ENCODE results near the gene CDH15.

CDH15 gene

GRCh38 chr16:89174055-89174827, 2.7 kb downstream of the CDH15 start:
- H3K27ac ChIP-seq (ENCODE audit: low read length), result no peak overlapping the region
- ATAC-seq (ENCODE audit: insufficient read depth, low read depth), result no peak
- H3K9ac ChIP-seq (ENCODE audit: low read depth, low read length), result no peak overlapping the region
- no peak overlapping the region for H3K4me2 ChIP-seq (ENCODE audit: insufficient read depth, low read length)
- no peaks in the 10 kb centered on the region for H3K36me3 ChIP-seq (ENCODE audit: insufficient read depth, low read length)
- H3K27me3 ChIP-seq (ENCODE audit: insufficient read depth, low read length, poor library complexity), result peaks cover 5% of the 10 kb centered on the region
- H2AFZ ChIP-seq (ENCODE audit: low read depth, low read length), result no peak overlapping the region
- no peaks in the 10 kb centered on the region for H3K79me2 ChIP-seq (ENCODE audit: insufficient read depth, low read length)
- DNase-seq, result no peak
- H3K9me3 ChIP-seq (ENCODE audit: insufficient read depth, low read length, severe bottlenecking), result no peaks in the 10 kb centered on the region
- H3K4me1 ChIP-seq (ENCODE audit: insufficient read depth, low read length), result peaks cover 12% of the 10 kb centered on the region
- no peak overlapping the region for H3K4me3 ChIP-seq (ENCODE audit: low read depth in 1 of 2, low read length in 2 of 2)
- H4K20me1 ChIP-seq (ENCODE audit: insufficient read depth, low read length), result peaks cover 42% of the 10 kb centered on the region
- TF ChIP-seq EZH2 (IDR thresholded peaks at IDR 0.05; ENCODE audit: borderline replicate concordance, low read depth, low read length, severe bottlenecking) (no peak), CTCF (IDR thresholded peaks at IDR 0.05; ENCODE audit: borderline replicate concordance, extremely low read depth, low read length, poor library complexity, severe bottlenecking) (no peak)

GRCh38 chr16:89174877-89175276, 3.3 kb downstream of the CDH15 start:
- no peaks in the 10 kb centered on the region for H3K79me2 ChIP-seq (ENCODE audit: insufficient read depth, low read length)
- TF ChIP-seq CTCF (IDR thresholded peaks at IDR 0.05; ENCODE audit: borderline replicate concordance, extremely low read depth, low read length, poor library complexity, severe bottlenecking) (no peak), EZH2 (IDR thresholded peaks at IDR 0.05; ENCODE audit: borderline replicate concordance, low read depth, low read length, severe bottlenecking) (no peak)
- H3K9me3 ChIP-seq (ENCODE audit: insufficient read depth, low read length, severe bottlenecking), result no peaks in the 10 kb centered on the region
- DNase-seq (no peak), ATAC-seq (ENCODE audit: insufficient read depth, low read depth) (no peak)
- no peaks in the 10 kb centered on the region for H3K36me3 ChIP-seq (ENCODE audit: insufficient read depth, low read length)
- H3K4me3 ChIP-seq (ENCODE audit: low read depth in 1 of 2, low read length in 2 of 2), result no peak overlapping the region
- H3K27me3 ChIP-seq (ENCODE audit: insufficient read depth, low read length, poor library complexity), result peaks cover 5% of the 10 kb centered on the region
- H4K20me1 ChIP-seq (ENCODE audit: insufficient read depth, low read length), result peaks cover 39% of the 10 kb centered on the region
- H3K9ac ChIP-seq (ENCODE audit: low read depth, low read length), result no peak overlapping the region
- H3K4me1 ChIP-seq (ENCODE audit: insufficient read depth, low read length), result peaks cover 12% of the 10 kb centered on the region
- no peak overlapping the region for H2AFZ ChIP-seq (ENCODE audit: low read depth, low read length)
- no peak overlapping the region for H3K4me2 ChIP-seq (ENCODE audit: insufficient read depth, low read length)
- H3K27ac ChIP-seq (ENCODE audit: low read length), result no peak overlapping the region

GRCh38 chr16:89175280-89176146, 4.0 kb downstream of the CDH15 start:
- TF ChIP-seq CTCF (IDR thresholded peaks at IDR 0.05; ENCODE audit: borderline replicate concordance, extremely low read depth, low read length, poor library complexity, severe bottlenecking) (no peak), EZH2 (IDR thresholded peaks at IDR 0.05; ENCODE audit: borderline replicate concordance, low read depth, low read length, severe bottlenecking) (no peak)
- no peak overlapping the region for H3K27ac ChIP-seq (ENCODE audit: low read length)
- no peaks in the 10 kb centered on the region for H3K9me3 ChIP-seq (ENCODE audit: insufficient read depth, low read length, severe bottlenecking)
- H2AFZ ChIP-seq (ENCODE audit: low read depth, low read length), result no peak overlapping the region
- no peaks in the 10 kb centered on the region for H3K79me2 ChIP-seq (ENCODE audit: insufficient read depth, low read length)
- H3K9ac ChIP-seq (ENCODE audit: low read depth, low read length), result no peak overlapping the region
- peaks cover 33% of the 10 kb centered on the region for H4K20me1 ChIP-seq (ENCODE audit: insufficient read depth, low read length)
- H3K4me3 ChIP-seq (ENCODE audit: low read depth in 1 of 2, low read length in 2 of 2), result no peak overlapping the region
- peaks cover 7% of the 10 kb centered on the region for H3K4me1 ChIP-seq (ENCODE audit: insufficient read depth, low read length)
- H3K27me3 ChIP-seq (ENCODE audit: insufficient read depth, low read length, poor library complexity), result peaks cover 5% of the 10 kb centered on the region
- H3K36me3 ChIP-seq (ENCODE audit: insufficient read depth, low read length), result no peaks in the 10 kb centered on the region
- DNase-seq (no peak), ATAC-seq (ENCODE audit: insufficient read depth, low read depth) (no peak)
- H3K4me2 ChIP-seq (ENCODE audit: insufficient read depth, low read length), result no peak overlapping the region
